Occipital lobe (tissue), 2 donors: ENCODE data around the gene HOXA11. TPM values are rescaled to one million over a fixed set of nuclear protein-coding genes. Genes with fewer than 3 reads are reported as not detected.

Experiments used
- DNase-seq: peaks from one replicate; lab custom pipeline; 2025; lab: John Stamatoyannopoulos, UW
- total RNA-seq: library from RNA; depleted of rRNA; stranded (reverse); fragments of >200 nt; gene quantifications from one replicate; pipeline ENCODE4 v1.2.3, GENCODE V29; 2014

The HOXA11 gene
- not detected for total RNA-seq

- no peak for DNase-seq
Measured at GRCh38 chr7:27185013-27185853, at the start of gene HOXA11. Gene HOXA11 (minus strand): TSS chr7:27185232. CDS start chr7:27185144, 88 bp downstream.

GRCh38 chr7:27229448-27229847 lies 44.4 kb upstream of the HOXA11 start:
- DNase-seq, result no peak

DNA sequence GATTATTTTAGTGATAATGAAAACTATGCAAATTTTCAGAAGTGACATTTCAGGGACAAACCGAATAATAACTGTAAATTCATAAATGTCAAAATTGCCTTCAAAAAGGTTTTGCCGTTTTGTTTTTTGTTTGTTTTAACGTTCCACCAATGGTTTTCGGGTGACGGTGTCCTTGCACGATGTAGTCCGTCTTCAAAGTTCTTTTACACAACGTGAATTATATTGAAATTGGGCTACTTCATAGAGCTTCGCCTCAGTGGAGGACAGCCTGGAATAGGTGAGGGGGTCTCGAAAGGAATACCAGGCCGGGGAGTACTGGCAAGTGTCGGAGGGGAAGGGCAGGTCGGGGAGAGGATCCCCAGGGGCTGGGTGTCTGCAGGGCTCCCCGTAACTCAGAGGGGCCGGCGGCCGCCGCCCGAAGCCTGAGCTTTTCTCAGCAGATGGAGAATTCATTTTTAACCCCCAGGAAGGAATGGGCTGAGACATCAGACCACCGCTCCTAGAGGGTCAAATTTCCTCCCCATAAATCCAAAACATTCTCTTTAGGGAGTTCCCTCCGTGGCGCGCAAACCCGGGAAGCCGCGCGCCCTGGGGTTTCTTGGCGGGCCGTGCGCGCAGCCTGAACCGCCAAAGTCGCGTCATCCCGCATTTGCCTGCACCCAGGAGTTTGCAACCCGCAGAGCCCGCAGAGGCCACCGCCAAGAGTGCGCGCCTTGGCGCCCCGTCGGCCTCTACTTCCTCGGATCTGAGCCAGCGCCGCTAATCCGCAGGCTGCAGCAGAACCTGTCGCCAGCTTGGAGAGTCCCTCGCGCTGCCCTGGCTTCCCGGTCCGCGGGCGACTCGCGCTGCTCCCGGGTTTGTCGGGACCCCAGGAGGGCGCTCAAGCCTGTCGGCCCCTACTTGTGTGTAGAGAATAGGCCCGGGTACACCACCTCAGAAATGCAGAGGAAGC lies 40.2 kb upstream of the HOXA11 start:
- DNase-seq, result no peak

DNA sequence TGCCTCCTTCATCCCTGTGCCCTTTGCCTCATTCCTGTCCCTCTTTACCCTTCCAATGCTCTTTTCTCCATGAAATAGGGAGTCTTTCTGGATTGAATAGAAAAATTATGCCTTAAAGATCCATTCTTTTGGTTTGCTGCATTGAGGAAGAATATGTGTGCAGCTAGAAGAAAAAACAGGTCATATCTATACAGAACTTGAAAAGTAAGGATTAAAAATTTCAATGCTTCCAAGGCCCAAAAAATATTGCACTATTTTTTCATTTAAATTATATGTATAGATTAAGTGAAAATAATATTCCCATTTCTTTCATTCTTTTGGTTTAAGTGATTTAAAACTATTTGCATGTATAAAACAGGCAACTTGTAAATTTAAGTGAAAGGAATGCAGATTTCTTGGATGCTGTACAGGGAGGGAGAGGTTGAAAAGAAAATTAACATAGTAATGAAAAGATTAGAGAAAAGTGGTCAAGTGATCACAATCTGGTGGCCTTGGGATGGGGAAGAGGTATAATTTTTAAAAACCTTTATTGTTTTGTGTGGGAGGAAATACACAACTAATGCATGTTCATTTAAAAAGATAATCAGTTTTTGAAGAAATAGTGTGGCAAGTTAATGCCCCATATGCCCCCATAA lies 39.0 kb upstream of the HOXA11 start:
- no peak for DNase-seq

GRCh38 chr7:27221201-27221797 lies 36.3 kb upstream of the HOXA11 start:
- no peak for DNase-seq

GRCh38 chr7:27220440-27220955 lies 35.5 kb upstream of the HOXA11 start:
- no peak for DNase-seq

DNA sequence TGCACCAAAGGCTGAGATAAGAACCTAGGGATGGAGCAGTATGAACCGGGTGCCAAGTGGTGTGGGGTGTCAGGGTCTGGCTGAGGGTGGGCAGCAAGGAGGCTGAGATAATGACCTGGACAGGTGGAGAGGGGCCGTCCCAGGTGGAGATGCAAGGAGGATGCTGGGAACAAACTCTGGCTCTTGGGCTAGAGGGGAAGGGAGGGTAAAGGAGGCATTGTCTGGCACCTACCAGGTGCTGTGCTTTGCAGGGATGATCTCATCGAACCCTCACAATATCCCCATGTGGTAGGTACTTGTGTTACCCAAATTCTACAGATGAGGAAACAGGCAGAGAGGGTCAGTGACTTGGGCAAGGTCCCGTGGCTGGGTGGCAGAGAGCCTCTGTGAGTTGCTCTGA lies 34.8 kb upstream of the HOXA11 start:
- DNase-seq, result no peak

DNA sequence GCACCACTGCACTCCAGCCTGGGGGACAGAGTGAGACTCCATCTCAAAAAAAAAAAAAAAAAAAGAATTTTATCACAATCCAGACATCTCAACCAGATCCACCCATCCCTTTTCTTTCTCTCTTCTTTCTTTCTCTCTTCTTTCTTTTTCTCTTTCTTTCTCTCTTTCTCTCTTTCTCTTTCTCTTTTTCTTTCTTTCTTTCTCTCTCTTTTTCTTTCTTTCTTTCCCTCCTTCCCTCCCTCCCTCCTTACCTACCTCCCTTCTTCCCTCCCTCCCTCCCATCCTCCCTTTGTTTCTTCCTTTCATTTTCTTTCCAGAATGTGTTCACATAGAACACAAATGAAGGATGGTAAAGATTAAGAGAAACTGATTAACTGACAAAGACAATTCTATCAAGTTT lies 32.9 kb upstream of the HOXA11 start:
- DNase-seq, result no peak

DNA sequence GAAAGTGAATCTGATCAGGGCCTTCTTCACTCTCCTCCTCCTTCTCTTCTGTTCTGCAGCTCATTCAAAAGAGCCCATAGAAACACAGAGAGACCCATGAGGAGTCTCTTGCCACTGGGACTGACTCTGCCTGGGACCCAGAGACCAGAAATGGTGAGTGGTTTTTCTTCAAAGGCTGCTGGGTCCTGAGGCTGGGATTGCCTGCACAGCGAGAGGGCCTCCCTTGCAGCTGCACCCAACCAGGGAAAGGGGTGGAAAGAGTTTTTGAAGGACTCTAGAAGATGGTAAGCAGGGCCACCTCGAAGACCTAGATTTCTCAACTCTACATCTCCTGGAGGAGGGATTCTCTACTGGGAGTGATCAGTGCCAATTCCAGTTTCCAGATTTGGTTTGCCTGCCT lies 30.3 kb upstream of the HOXA11 start:
- no peak for DNase-seq

DNA sequence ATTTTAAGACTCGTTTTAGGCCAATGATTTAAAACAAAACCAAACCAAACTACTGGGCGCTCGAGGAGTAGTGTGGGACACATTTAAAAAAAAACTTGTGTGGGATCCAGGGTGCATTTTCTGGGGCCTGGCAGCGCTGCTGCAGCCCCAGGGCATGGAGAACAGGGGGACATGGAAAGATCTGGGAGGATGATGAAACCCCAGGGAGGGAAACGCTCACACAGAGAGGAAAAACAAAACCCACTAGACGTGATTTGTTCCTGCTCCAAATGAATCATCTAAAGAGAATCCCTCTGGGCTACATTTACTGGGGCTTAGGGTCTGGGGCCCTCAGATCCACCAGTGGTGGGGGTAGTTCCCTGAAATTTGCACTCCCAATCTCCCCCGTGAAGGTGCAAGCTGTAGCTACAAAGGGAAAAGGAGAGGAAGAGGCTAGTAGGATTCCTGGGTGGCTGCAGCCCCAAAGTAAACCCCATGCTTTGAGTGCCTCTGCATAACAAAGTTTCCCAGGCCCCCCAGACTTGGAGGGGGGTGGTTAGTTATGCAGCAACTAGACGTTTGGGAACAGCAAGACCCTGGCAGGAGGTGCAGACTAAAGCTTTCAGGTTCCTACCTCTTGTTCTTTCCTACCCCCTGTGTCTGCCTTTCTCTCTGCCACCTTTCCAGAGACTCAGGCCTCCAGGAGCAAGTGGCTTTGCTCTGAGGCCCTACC lies 29.4 kb upstream of the HOXA11 start:
- DNase-seq, result no peak

DNA sequence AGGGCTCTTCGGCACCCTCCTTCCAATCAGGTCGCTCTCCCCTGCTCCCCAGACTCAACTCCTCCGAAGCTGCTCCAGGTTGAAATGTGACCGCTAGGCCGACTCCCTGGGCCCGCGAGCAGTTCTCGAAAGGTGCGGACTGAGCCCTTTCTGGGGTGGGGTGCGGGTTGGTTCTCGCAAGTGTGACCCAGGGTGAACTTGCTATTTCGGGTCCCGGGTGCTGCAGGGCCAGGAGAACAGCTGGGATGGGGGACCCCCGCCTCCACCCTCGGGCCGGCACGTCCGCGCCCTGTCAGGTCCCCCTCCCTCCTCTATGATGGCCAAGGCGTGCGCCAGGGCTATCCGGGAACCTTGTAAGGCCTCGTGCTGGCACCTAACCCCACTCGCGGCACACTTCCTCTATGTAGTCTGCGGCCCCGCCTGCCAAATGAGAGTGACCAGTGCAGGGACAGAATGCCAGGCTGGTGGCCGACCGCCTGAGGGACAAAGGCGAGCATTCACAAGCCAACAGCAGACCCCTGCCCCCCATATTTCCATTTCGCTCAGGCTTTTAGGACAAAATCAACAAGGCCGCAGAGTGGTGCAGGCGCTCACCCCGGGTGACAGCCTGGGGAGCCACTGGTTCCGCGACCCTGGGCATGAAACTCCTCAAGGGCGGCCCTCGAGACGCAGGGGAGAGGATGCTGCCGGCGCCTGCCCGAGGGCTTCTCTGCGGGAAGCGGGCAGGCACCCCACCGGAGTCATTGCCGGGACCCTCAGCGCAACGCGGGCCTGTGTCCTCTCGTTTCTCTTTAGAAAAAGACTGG lies 28.6 kb upstream of the HOXA11 start:
- DNase-seq, result no peak

- no peak for DNase-seq
Measured at GRCh38 chr7:27212497-27213432, 27.7 kb upstream of the HOXA11 start.

GRCh38 chr7:27211764-27212204 lies 26.8 kb upstream of the HOXA11 start:
- no peak for DNase-seq

GRCh38 chr7:27211084-27211446 lies 26.0 kb upstream of the HOXA11 start:
- no peak for DNase-seq

DNA sequence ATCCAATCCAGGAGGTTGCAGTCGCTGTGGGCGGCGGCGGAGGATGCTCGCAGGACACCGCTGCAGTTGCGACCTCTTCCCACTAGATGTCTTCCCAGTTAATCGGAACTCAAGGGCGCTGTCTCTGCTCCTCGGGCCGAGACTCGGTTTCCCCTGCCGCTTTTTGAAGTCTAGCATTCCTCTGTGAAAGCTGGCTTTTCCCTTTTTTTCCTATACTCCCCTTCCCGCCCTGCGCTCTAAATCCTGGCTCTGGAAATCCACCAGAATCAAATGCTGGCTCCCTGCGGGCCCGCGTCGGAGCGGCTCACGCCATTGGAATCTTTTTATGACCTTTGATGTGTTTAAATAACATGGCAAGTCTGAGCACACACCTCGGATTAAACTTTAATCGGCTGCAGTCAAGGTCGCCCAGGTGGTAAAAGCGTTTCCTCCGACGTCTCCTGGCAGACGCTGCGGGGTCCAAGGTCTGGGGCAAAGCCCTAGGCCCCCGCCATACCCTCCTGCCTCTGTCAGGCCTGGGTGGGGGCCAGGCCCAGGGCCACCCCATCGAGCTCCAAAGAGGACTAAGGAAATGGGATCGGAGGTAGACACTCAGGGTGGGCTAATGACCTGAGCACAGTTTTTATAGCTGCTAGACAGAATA lies 25.5 kb upstream of the HOXA11 start:
- DNase-seq, result no peak

DNA sequence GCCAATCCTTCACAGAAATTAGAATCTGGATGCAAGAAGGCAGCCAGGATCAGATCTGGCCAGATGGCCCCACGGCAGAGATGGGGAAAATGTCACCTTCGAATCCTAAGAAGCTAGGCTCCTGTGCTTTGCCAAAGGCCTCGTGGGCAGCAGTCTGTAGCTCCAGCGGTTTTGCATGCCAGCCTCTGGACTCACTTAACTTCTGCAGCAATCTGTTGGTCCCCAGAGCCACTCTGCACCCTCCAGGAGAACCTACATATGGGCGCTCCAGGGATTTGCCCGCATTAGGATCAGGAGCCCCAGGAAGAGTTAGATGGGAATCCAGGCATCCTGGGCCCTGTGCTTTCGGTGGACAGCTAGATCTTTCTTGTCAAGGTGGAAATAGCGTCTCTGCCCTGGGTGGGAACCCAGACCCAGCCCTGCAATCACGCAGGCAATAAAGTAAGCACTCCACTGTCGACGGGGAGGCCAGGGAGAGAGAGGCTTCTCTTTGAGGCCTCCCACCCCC lies 25.0 kb upstream of the HOXA11 start:
- no peak for DNase-seq

GRCh38 chr7:27208998-27209397 lies 24.0 kb upstream of the HOXA11 start:
- no peak for DNase-seq
